Activated gamma-delta T cell treated with anti-CD3 and anti-CD28 coated beads, Interleukin-2, amount 50 U/mL, for 16 hours (primary cell): ENCODE measurements around the gene PRPF38A.

ENCODE experiments used
- DNase-seq: peaks from one replicate; pipeline ENCODE4 v3.0.0-alpha.2; 2020; ENCODE audit warnings: low read depth

The PRPF38A gene

DNA sequence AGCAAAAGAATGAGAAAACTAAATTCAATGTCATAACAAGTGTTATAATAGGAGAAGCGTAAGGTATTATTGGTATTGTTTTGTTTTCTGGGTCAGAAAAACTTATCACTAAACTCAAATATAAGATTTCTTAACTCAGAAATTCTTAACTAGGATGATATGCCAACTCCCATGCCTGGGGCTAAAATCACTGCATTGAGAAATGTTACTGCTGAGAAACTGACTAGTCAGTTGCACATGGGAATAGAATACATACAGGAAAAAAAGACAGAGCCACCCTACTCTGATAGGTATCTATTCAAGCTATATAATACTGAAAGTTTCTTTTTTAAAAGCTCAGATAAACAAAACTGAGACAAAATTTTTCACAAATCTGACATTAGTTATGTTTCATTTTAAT, 56.3 kb downstream of the PRPF38A start:
- DNase-seq: no peak

DNA sequence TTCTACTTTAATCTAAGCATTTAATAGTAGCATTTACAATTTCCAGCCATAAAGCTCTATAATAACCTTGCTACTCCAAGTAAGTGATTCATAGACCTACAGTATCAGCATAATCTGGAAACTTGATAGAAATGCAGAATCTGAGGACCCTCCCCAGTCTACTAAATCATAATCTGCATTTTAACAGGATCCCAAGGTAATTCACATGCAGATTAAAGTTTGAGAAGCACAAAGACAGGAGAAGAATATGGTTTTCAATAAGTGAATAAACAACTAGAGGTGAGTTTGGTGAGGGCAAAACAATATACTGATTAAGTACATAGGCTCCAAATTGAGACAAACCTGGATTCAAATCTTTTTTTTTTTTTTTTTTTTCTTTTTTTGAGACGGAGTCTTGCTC, 57.4 kb downstream of the PRPF38A start:
- no peak for DNase-seq

DNA sequence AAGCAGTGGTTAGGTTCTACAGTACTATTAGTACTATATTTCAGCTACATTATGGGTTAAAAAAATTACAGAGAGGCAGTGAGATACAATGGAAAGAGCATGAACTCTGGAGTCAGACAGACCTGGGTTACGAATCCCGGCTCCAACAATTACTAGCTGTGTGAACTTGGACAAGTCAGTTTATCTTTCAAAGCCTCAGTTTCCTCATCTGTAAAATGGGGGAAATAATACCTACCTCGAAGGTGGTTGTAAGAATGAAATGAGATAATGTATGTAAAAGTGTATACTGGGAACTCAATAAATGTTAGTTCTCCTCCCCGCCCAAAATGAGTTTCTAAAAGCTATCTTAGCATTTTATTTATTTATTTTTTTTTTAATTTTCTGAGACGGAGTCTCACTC, 59.5 kb downstream of the PRPF38A start:
- DNase-seq: no peak

DNA sequence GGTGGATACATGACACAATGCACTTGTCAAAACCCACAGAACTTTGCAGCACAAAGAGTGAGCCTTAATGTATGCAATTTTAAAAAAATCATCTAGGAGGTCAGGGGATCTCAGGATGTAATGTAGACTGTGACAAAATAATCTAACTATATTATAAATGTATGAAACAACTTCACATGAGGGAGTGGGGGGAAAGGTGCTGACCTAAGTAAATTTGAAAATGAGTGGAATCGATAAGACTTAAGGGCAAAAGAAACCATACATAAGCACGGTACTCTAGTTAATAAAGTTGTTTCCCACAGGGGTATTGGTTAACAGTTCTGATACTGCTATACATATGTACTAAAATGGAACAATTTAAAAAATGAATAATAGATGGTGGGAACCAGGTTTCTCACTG, 64.7 kb downstream of the PRPF38A start:
- DNase-seq: no peak
